HCT116 (cell line): ENCODE results near the gene GTF3C4. TPM values are rescaled to one million over a fixed set of nuclear protein-coding genes. Genes with fewer than 3 reads are reported as not detected.

Experiments used
- ATAC-seq: fragments of 200-7000 bp; cut with Tn5 transposase; 2 replicates; pipeline ENCODE4 v1.9.1; 2020; ENCODE audit warnings: mild to moderate bottlenecking, moderate library complexity
- BruUV-seq: library from RNA; stranded (reverse); fragments of 400-500 nt; replicated peaks from 2 replicates; lab custom pipeline; 2021; lab: Mats Ljungman, UMichigan
- CTCF ChIA-PET: fragments of 300-600 bp; sonication (Branson Sonifier 250); formaldehyde crosslinking; loops from one replicate; lab custom pipeline; 2021; ENCODE audit warnings: antibody characterized with exemption; lab: Charles Lee
- POLR2A ChIA-PET: fragments of 300-600, 350-600 bp; sonication (Branson Sonifier 250); formaldehyde crosslinking; loops from one replicate; lab custom pipeline; 2021; ENCODE audit warnings: antibody characterized with exemption; lab: Charles Lee
- RAD21 ChIA-PET, 2 experiments: fragments of 300-600 bp; sonication (Branson Sonifier 250); formaldehyde crosslinking; loops; one replicate each; lab custom pipeline; 2023; ENCODE audit warnings: low total read pairs in 2 of 2; ENCODE audit not compliant: uncharacterized antibody in 2 of 2, unreplicated experiment in 2 of 2, low non-redundant PET in 1 of 2; lab: Charles Lee
- DNase-seq: peaks from one replicate; pipeline ENCODE4 v3.0.0-alpha.2; 2010; ENCODE audit warnings: low read depth, low spot score
- H2AFZ ChIP-seq: fragments of 200-600 bp; shearing (Covaris generic), sonication (generic); 2 replicates; pipeline ENCODE4 v1.6.1; 2017; ENCODE audit warnings: low read depth, mixed run types, mixed read lengths, antibody characterized with exemption, low read length; ENCODE audit not compliant: poor library complexity, severe bottlenecking
- H3K27ac ChIP-seq: 2 replicates; pipeline ENCODE4 v1.5.1; 2012; ENCODE audit warnings: low read depth, low read length
- H3K27me3 ChIP-seq: fragments of 200-600 bp; sonication (generic); 2 replicates; pipeline ENCODE4 v1.6.1; 2016; ENCODE audit warnings: mixed run types, low read length, mixed read lengths; ENCODE audit not compliant: insufficient read depth
- H3K36me3 ChIP-seq, 2 experiments: fragments of 200-500 bp in 1 of 2; fragments of 200-600 bp in 1 of 2; sonication (Bioruptor generic) in 1 of 2; sonication (generic) in 1 of 2; 2 replicates each; pipeline versions ENCODE4 v1.5.1 to v1.6.1; 2014 to 2016; ENCODE audit warnings: low read length in 2 of 2, inconsistent platforms in 1 of 2, mixed read lengths in 1 of 2, mixed run types in 1 of 2; ENCODE audit not compliant: insufficient read depth in 2 of 2, control insufficient read depth in 1 of 2
- H3K4me1 ChIP-seq, 2 experiments: fragments of 200-600 bp in 1 of 2; sonication (generic) in 1 of 2; 2 replicates each; pipeline versions ENCODE4 v1.5.1 to v1.6.1; 2012 to 2017; ENCODE audit warnings: low read length in 2 of 2, inconsistent platforms in 1 of 2, mild to moderate bottlenecking in 1 of 2, mixed read lengths in 1 of 2, mixed run types in 1 of 2, moderate library complexity in 1 of 2; ENCODE audit not compliant: insufficient read depth in 2 of 2, control insufficient read depth in 1 of 2
- H3K4me2 ChIP-seq: fragments of 200-600 bp; sonication (generic); 2 replicates; pipeline ENCODE4 v1.6.1; 2017; ENCODE audit warnings: mixed run types, low read length, mixed read lengths
- H3K4me3 ChIP-seq, 2 experiments: fragments of 200-600 bp in 1 of 2; sonication (generic) in 1 of 2; replicated peaks in 1 of 2; 2 replicates each; pipeline ENCODE4 v1.5.1; 2011 to 2016; ENCODE audit warnings: low read length in 2 of 2, control low read depth in 1 of 2, low read depth in 1 of 2, mild to moderate bottlenecking in 1 of 2, mixed read lengths in 1 of 2, mixed run types in 1 of 2
- H3K79me2 ChIP-seq: fragments of 200-600 bp; sonication (generic); 2 replicates; pipeline ENCODE4 v1.6.1; 2017; ENCODE audit warnings: mild to moderate bottlenecking, mixed run types, low read length, moderate library complexity, mixed read lengths; ENCODE audit not compliant: insufficient read depth
- H3K9ac ChIP-seq: fragments of 200-600 bp; sonication (generic); 2 replicates; pipeline ENCODE4 v1.6.1; 2016; ENCODE audit warnings: low read length, mixed read lengths
- H3K9me2 ChIP-seq: fragments of 200-600 bp; sonication (generic), shearing (Covaris generic); 2 replicates; pipeline ENCODE4 v1.6.1; 2017; ENCODE audit warnings: mixed run types, mild to moderate bottlenecking, moderate library complexity; ENCODE audit not compliant: insufficient read depth
- H3K9me3 ChIP-seq, 2 experiments: fragments of 200-500 bp in 1 of 2; fragments of 200-600 bp in 1 of 2; sonication (Bioruptor generic) in 1 of 2; sonication (generic) in 1 of 2; 2 replicates each; pipeline ENCODE4 v1.6.1; 2014 to 2017; ENCODE audit warnings: low read length in 2 of 2, mixed read lengths in 2 of 2, inconsistent platforms in 1 of 2, low read depth in 1 of 2, mild to moderate bottlenecking in 1 of 2, mixed run types in 1 of 2, moderate library complexity in 1 of 2; ENCODE audit not compliant: control insufficient read depth in 1 of 2, insufficient read depth in 1 of 2
- H4K20me1 ChIP-seq: fragments of 200-600 bp; sonication (generic), shearing (Covaris generic); 2 replicates; pipeline ENCODE4 v1.6.1; 2017; ENCODE audit warnings: mixed run types, mild to moderate bottlenecking, moderate library complexity; ENCODE audit not compliant: insufficient read depth
- CBX3 ChIP-seq: IDR thresholded peaks from 2 replicates; pipeline ENCODE4 v1.6.1; 2012; ENCODE audit warnings: low read depth
- CEBPB ChIP-seq: IDR thresholded peaks from 2 replicates; pipeline ENCODE4 v1.6.1; 2012; ENCODE audit warnings: low read depth
- CTCF ChIP-seq, 3 experiments: fragments of 200-600 bp in 1 of 3; sonication (generic) in 1 of 3; IDR thresholded peaks in 2 of 3; conservative IDR thresholded peaks in 1 of 3; 2 replicates each; pipeline ENCODE4 v1.5.1; 2012 to 2017; ENCODE audit warnings: low read depth in 2 of 3, low read length in 2 of 3, antibody characterized with exemption in 1 of 3, borderline replicate concordance in 1 of 3, control low read depth in 1 of 3, mild to moderate bottlenecking in 1 of 3, mixed read lengths in 1 of 3, mixed run types in 1 of 3, moderate library complexity in 1 of 3; ENCODE audit not compliant: insufficient read depth in 1 of 3
- EGR1 ChIP-seq: IDR thresholded peaks from 2 replicates; pipeline ENCODE4 v1.6.1; 2012; ENCODE audit warnings: low read depth
- ELF1 ChIP-seq: IDR thresholded peaks from 2 replicates; pipeline ENCODE4 v1.6.1; 2012; ENCODE audit warnings: low read depth, borderline replicate concordance
- EZH2 ChIP-seq: fragments of 200-600 bp; sonication (generic); IDR thresholded peaks from 2 replicates; pipeline ENCODE4 v1.6.1; 2017; ENCODE audit warnings: antibody characterized with exemption, mixed run types
- EZH2phosphoT487 ChIP-seq: fragments of 200-600 bp; IDR thresholded peaks from 2 replicates; pipeline ENCODE4 v1.6.1; 2018; ENCODE audit warnings: antibody characterized with exemption, borderline replicate concordance
- POLR2A ChIP-seq: IDR thresholded peaks from 2 replicates; pipeline ENCODE4 v1.7.0; 2011; ENCODE audit warnings: borderline replicate concordance; ENCODE audit not compliant: insufficient read depth, insufficient read length; ENCODE audit errors: extremely low read depth
- POLR2AphosphoS5 ChIP-seq: IDR thresholded peaks from 2 replicates; pipeline ENCODE4 v1.6.1; 2011; ENCODE audit warnings: mild to moderate bottlenecking, low read depth, low read length, moderate library complexity
- RAD21 ChIP-seq: IDR thresholded peaks from 2 replicates; pipeline ENCODE4 v1.6.1; 2012; ENCODE audit warnings: low read depth, mild to moderate bottlenecking
- SIN3A ChIP-seq: IDR thresholded peaks from 2 replicates; pipeline ENCODE4 v1.6.1; 2012; ENCODE audit warnings: low read depth
- SP1 ChIP-seq: IDR thresholded peaks from 2 replicates; pipeline ENCODE4 v1.6.1; 2012; ENCODE audit warnings: low read depth
- SRF ChIP-seq: IDR thresholded peaks from 2 replicates; pipeline ENCODE4 v1.6.1; 2012; ENCODE audit warnings: low read depth
- TCF7L2 ChIP-seq: IDR thresholded peaks from 2 replicates; pipeline ENCODE4 v1.7.0; 2011; ENCODE audit warnings: borderline replicate concordance, inconsistent platforms; ENCODE audit not compliant: insufficient read depth, insufficient read length; ENCODE audit errors: extremely low read depth
- YY1 ChIP-seq: IDR thresholded peaks from 2 replicates; pipeline ENCODE4 v1.6.1; 2011; ENCODE audit warnings: low read length, low read depth, moderate library complexity, mild to moderate bottlenecking; ENCODE audit not compliant: insufficient replicate concordance; ENCODE audit errors: extremely low read depth
- ZBTB33 ChIP-seq: IDR thresholded peaks from 2 replicates; pipeline ENCODE4 v1.6.1; 2011; ENCODE audit warnings: mild to moderate bottlenecking, low read length, moderate library complexity; ENCODE audit not compliant: insufficient replicate concordance; ENCODE audit errors: extremely low read depth
- ZFX ChIP-seq: fragments of 450-650 bp; IDR thresholded peaks from 2 replicates; pipeline ENCODE4 v1.6.1; 2017
- ZNF274 ChIP-seq: fragments of 200-500 bp; sonication (Bioruptor generic); IDR thresholded peaks from 2 replicates; pipeline ENCODE4 v1.6.1; 2014; ENCODE audit warnings: mild to moderate bottlenecking, low read depth, low read length, inconsistent platforms
- intact Hi-C: fragments of 100-400 bp; cut with micrococcal nuclease; formaldehyde crosslinking; loops from 2 replicates; pipeline ENCODE4 v1.10.0; 2022
- total RNA-seq: library from RNA; stranded (reverse); gene quantifications from one replicate; pipeline ENCODE4 v1.2.1, GENCODE V29; 2021; ENCODE audit not compliant: unreplicated experiment
- TF ChIP-seq, protein P1 (sequence below): IDR thresholded peaks from 2 replicates; pipeline ENCODE4 v1.6.1; 2012
- TF ChIP-seq, protein P2 (sequence below): IDR thresholded peaks from 2 replicates; pipeline ENCODE4 v1.6.1; 2012; ENCODE audit warnings: low read depth

GTF3C4 gene
- total RNA-seq, 1 experiment from 2014 or later, result 26.4 TPM

DNA sequence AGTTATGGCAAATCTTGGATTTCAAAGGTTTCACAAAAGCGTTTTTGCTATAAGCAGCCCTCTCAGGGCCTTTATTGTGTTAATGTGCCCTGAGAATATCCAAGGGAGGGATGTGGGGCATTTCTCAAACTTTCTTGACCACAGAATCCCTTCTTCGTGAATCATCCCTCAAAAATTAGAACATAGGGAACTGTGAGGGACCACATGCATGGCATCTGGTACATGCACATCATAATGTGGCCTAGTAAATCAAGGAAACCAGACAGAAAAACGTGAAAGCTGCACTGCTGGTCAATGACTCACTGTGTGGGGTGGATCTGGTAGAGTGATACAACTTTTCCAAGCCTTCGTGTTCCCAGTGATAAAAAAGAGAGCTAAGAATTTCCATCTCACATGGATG is 22.9 kb upstream of the GTF3C4 start:
- H3K36me3 ChIP-seq, result peaks cover 52 to 66% of the 10 kb centered on the region in 2 experiments; a peak in 3 of 4 replicates

More for the DNA sequence above, 22.9 kb upstream of the GTF3C4 start:
- CTCF ChIA-PET, result no interaction called here
- BruUV-seq, result no TSS peak
- Histone ChIP-seq H3K4me1 (no peaks in the 10 kb centered on the region), H3K4me3 (no peak overlapping the region), H4K20me1 (no peaks in the 10 kb centered on the region), H3K9me2 (no peaks in the 10 kb centered on the region), H3K9ac (no peak overlapping the region), H2AFZ (no peak overlapping the region), H3K27ac (no peak overlapping the region), H3K79me2 (peaks cover 8% of the 10 kb centered on the region; the same call in 1 of the 2 replicates), H3K27me3 (no peaks in the 10 kb centered on the region), H3K4me2 (no peak overlapping the region)
- intact Hi-C loops, result no loop called here
- POLR2A ChIA-PET, result no interaction called here
- no peak for DNase-seq
- TF ChIP-seq CBX3 (no peak), SP1 (no peak), CTCF (IDR thresholded peaks at IDR 0.05 in 2 of 3, conservative IDR thresholded peaks at IDR 0.05 in 1 of 3; ENCODE audit: borderline replicate concordance in 1 of 3, insufficient read depth in 1 of 3, low read depth in 2 of 3, low read length in 2 of 3) (no peak), TCF7L2 (no peak), EGR1 (no peak), ZNF274 (no peak), RAD21 (no peak), SRF (no peak), YY1 (no peak), ELF1 (no peak), EZH2phosphoT487 (no peak), POLR2AphosphoS5 (no peak), CEBPB (no peak), POLR2A (no peak), ZFX (no peak), SIN3A (no peak), ZBTB33 (no peak), EZH2 (no peak)
- TF ChIP-seq, protein P1, sequence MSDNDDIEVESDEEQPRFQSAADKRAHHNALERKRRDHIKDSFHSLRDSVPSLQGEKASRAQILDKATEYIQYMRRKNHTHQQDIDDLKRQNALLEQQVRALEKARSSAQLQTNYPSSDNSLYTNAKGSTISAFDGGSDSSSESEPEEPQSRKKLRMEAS, result no peak
- TF ChIP-seq, protein P2, sequence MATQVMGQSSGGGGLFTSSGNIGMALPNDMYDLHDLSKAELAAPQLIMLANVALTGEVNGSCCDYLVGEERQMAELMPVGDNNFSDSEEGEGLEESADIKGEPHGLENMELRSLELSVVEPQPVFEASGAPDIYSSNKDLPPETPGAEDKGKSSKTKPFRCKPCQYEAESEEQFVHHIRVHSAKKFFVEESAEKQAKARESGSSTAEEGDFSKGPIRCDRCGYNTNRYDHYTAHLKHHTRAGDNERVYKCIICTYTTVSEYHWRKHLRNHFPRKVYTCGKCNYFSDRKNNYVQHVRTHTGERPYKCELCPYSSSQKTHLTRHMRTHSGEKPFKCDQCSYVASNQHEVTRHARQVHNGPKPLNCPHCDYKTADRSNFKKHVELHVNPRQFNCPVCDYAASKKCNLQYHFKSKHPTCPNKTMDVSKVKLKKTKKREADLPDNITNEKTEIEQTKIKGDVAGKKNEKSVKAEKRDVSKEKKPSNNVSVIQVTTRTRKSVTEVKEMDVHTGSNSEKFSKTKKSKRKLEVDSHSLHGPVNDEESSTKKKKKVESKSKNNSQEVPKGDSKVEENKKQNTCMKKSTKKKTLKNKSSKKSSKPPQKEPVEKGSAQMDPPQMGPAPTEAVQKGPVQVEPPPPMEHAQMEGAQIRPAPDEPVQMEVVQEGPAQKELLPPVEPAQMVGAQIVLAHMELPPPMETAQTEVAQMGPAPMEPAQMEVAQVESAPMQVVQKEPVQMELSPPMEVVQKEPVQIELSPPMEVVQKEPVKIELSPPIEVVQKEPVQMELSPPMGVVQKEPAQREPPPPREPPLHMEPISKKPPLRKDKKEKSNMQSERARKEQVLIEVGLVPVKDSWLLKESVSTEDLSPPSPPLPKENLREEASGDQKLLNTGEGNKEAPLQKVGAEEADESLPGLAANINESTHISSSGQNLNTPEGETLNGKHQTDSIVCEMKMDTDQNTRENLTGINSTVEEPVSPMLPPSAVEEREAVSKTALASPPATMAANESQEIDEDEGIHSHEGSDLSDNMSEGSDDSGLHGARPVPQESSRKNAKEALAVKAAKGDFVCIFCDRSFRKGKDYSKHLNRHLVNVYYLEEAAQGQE, result no peak
- TF ChIP-seq, all 23 proteins: peak for 0
- RAD21 ChIA-PET, result no interaction called here
- H3K9me3 ChIP-seq, result no peaks in the 10 kb centered on the region
- no peak for ATAC-seq
